Thyroid gland (tissue), 4 donors: ENCODE data around the gene ASCC1.

Experiments used
- CTCF ChIP-seq, 6 experiments: fragments of 200-600 bp in 3 of 6; fragments of 450-650 bp in 3 of 6; sonication (generic) in 3 of 6; IDR thresholded peaks; one replicate each; pipeline ENCODE4 v1.5.1; 2016 to 2019; ENCODE audit warnings: antibody characterized with exemption in 6 of 6, mild to moderate bottlenecking in 2 of 6, inconsistent platforms in 1 of 6, moderate library complexity in 1 of 6
- POLR2A ChIP-seq, 2 donors: fragments of 450-650 bp; IDR thresholded peaks; one replicate each; pipeline ENCODE4 v1.6.1; 2017; ENCODE audit warnings: antibody characterized with exemption in 2 of 2, mild to moderate bottlenecking in 2 of 2, moderate library complexity in 1 of 2

GRCh38 chr10:72219235-72219814, 3.2 kb upstream of the ASCC1 start:
- TF ChIP-seq CTCF (IDR thresholded peaks at IDR 0.05), result no peak
- TF ChIP-seq POLR2A (IDR thresholded peaks at IDR 0.05), result no peak
